GM19238 (cell line): ENCODE measurements around the gene PEX14.

ENCODE experiments used
- DNase-seq: peaks from one replicate; pipeline ENCODE4 v3.0.0; 2011; ENCODE audit warnings: low spot score; ENCODE audit not compliant: insufficient read length

Gene PEX14

DNA sequence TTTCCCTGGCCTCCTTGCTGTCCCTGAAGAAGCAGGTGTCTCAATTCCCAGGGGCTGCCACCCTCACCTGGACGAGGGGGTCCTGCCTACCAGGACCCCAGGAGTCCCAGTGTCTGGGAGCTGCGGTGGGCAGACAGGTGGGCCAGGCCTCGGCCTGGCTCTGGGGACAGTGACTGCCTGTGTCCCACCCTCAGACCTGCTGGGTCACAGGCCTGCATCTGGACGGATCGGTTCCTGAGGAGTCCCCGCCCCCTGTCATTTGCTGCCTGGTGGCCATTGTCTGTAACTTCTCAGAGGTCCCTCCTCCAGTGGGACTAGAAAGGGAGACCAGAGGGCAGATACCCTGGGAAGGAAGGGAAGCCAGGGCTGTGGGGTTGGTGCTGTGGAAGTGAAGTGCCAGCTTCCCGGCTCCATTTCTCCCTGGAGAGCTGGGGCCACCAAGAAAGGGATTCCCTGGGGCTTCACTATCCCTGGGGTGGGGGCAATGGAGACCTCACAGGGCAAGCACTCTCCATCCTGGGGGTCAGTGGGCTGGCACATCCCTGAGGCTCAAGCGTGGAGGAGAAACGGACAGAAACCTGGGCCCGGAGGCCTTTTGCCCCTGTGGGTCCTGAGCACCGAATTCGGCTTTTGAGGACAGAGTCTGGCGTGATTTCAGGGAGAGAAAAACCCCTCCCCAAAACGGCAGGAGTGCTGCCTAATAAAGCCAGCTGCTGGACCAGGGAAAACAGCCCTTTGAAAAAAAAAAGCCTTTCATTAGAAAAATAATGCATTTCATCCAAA, 157.3 kb downstream of the PEX14 start:
- no peak for DNase-seq

DNA sequence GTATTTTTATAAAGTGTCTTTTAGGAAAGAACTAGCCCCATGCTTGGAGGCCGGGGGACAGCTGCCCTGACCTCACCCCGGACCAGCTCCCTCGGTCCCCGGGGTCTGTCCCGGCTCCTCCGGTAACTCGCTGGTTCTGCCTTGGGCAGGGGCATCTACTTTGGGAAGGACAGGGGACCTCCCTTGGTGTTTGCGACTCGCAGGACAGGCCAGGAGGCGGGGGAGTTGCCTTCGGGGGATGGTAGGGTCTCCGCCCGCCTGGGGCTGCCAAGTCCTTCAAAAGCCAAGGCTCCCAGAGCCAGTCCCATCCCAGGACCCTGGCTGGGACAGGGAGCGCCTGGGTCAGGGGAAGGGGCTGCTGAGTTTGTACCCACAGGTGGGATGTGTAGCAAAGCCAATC, 157.9 kb downstream of the PEX14 start:
- DNase-seq = no peak

DNA sequence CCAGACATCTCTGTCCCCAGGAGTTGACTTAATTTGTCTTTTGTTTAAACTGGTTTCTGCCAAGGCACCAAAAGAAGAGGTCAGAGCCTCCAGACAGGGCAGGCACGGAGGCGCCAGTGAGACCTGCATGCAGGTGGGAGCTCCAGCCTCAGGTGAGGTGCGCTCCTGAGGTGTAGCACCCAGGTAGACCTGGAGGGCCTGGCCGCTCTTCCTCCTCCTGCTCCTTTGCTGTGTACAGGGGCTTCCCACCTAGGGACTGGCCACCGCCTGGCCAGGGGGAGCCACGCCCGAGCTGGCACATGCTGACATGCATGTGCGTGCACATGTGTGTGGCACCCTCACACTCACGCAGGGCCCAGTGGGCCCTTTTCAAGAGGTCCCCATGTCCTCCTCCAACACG, 158.7 kb downstream of the PEX14 start:
- DNase-seq = no peak

DNA sequence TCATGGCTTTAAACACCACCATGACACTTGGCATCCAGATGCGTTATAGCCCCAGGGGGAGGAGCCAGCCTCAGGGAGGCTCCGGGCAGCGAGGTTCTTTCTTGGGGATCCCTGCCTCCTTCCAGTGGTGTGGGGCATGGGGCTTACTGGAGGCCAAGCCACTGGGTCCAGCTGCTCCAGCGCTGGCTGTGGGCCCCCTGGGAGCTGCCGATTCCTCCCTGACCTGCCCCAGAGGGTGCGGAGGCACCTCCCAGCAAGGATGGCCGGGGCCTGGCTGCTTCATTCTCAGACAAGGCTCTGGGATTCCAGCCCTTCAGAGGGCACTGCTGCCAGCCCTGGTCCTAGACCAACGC, 159.3 kb downstream of the PEX14 start:
- no peak for DNase-seq

DNA sequence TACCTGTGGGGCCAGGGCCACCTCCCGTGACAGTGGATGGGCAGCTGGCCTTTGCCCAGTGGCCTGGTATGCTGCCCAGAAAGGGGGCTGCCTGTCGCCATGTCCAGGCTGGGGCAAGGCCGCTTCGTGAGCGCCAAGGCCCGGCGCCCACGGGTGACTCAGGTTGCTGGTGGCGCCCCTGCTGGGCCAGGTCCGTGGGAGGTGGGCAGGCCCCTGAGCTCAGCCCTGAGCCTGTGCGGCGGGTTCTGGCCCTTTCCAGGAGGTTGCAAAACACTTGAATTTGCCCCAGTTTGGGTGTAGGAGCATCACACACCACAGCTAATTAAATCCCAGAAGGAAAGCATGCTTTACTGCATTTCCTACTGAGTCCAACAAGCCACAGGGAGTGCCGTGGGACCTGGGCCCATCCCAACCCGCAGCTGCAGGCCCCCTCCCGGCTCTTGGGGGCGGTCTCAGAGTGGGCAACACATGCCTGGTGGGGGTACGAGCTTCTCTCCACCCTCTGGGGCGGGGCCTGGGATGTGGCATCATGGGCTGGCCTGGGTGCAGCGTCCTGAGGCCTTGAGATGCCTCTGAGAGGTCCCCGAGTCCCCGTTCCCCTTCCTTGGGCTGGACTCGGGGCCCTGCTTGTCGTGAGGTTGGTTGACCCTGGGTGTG, 159.8 kb downstream of the PEX14 start:
- DNase-seq = no peak

DNA sequence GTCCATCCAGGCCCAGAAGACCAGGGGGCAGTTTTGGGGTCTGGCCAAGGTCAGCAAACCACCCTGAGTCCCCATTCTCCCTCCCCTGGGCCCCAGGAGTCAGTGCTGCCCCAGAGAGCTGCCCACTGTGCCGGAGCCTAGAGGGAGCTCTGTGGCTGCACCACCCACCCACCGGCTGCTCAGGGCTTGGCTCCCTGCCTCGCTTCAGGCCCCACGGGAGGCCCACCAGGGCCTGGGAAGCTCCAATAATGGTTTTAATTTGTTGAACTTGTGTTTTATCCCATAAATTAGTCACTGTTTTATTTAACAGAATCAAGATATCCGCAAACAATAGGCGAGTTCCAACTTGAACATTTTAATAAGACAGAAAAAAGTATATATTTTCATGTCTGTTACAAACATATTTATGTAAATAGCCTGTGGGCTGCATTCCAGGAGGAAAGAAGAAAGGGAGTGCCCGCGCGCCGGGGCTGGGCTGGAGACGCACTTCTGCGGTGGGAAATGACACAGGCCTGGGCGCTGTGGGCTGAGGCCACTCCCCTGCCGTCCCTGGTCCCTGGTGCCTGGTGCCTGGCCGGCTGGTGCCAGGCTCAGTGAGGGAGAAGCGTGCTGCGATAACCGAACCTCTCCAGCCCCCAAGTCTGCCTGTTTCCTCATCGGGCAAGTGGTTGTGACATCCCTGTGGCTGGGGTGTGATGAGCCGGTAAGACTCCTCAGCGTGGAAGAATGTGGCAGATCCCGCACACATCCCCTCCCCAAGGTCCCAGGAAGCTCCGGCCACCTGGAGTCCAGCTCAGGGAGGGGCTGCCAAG, 160.5 kb downstream of the PEX14 start:
- DNase-seq = no peak

DNA sequence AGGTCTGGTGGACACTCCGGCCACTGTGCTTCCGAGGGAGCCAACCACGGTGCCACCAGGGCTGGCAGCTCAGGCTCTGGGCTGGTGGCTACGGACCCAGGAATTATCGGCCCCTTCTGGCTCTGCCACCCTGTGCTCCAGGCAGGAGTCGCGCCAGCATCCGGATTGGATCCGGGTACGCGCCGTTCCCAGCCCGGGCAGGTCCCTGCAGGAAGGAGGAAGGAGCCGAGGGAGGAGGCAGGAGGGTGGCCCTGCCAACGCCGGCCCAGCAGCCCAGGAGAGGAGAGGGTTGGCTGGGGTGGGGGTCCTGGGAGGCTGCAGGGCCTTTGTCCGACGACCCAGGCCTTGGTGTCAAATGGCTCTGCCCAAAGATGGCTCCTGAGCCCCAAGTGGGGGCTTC, 161.2 kb downstream of the PEX14 start:
- DNase-seq = no peak

DNA sequence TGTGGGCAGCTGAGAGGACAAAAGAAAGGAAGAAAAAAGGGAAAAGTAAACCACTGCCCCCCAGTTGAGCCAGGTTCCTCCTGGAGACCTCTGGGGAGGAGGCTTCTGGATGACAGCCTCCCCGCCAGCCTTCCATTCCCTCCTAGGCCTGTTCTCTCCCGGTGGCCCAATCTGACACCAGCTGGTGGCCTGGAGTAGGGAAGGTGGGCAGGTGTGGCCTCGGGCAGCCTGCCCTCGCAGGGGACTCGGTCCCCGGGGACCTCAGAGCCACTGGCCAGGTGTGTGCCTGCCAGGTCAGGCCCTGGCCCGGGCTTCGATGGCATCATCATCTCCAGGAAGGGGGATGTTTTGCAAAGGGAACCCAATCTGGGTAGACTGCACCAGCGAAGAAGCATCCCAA, 162.7 kb downstream of the PEX14 start:
- no peak for DNase-seq

DNA sequence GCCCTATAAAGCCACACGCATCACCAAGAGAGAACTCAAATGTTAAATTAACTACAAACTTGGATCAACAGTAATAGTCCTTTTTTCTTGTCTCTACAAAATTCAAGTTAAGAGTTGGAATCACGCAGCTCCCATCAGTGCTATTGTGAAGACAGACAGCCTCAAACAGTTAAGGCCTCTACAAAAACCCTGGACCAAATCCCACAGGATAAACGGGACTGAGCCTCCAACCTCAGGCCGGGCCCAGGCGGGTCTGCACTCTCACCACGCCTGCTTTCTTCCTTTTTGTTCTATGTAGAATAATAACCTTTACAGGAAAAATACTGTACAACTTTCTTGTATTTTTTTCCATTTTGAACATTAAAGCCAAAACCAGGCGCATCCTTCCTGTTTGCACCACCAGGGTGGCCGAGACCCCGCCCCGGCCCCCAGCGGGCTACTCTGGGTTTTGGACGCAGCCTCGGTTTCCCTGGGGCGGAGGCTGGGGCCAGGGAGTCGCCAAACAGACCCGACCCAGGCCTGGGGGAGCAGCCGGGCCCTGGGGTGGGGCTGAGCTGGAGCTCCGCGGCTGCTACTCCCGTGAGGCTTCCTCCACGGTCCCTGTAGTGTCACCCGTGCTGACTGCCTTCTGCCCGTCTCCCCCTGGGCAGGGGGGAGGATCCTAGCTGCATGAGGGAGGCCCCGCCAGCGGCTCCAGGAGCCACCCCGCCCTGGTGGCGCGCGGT, 163.2 kb downstream of the PEX14 start:
- DNase-seq = no peak

DNA sequence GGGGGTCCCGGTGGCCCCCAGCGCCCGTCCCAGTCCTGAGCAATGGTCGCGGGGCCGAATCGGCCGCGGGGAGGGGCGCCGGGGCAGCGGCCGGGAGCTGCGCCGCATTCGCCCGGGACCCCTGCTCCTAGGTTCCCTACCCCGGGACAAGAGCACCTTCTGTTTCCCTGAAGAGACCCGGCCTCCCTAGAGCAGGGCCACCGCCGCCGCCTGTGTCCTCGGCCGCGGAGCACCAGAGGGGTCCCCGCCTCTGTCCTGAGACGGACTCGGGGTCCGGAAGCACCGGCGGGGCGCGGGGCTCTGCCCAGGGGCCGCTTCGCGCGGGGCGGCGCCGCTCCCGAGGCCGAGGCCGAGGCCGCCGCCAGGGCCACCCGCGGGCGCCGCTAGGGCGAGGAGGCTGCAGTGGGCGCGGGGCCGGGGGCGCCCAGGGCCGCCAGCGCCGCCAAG, 163.8 kb downstream of the PEX14 start:
- DNase-seq = no peak

DNA sequence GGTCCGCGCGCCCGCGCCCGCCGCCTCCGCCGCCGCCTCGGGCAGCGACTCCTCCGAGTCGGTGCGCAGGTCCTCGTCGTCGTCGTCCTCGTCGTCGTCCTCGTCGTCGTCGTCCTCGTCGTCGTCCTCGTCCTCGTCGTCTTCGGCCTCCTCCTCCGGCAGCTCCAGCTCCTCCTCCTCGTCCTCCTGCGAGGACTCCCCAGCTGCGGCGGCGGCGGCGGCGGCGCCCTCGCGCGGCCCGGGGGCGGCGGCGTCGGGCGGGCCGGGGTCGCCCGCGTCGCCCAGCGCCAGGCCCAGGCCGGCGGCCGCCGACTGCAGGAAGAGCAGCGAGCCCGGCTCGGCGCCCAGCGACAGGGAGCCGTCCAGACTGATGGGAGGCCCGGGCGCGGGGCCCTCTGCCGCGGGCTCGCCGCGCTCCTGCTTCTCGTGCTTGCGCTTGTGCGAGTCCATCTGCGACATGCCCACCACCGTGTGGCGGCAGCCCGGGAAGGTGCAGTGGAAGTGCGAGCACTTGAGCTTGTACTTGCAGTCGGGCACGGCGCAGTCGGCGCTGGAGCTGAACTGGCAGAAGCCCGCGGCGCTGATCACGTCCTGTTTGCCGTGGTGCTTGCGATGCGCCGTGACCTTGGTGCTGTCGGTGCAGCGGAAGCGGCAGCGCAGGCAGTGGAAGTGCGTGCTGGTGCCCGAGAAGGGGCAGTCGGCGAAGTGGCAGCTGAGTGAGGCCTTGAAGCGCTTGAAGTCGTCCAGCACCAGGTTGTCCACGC, 164.4 kb downstream of the PEX14 start:
- DNase-seq = no peak

DNA sequence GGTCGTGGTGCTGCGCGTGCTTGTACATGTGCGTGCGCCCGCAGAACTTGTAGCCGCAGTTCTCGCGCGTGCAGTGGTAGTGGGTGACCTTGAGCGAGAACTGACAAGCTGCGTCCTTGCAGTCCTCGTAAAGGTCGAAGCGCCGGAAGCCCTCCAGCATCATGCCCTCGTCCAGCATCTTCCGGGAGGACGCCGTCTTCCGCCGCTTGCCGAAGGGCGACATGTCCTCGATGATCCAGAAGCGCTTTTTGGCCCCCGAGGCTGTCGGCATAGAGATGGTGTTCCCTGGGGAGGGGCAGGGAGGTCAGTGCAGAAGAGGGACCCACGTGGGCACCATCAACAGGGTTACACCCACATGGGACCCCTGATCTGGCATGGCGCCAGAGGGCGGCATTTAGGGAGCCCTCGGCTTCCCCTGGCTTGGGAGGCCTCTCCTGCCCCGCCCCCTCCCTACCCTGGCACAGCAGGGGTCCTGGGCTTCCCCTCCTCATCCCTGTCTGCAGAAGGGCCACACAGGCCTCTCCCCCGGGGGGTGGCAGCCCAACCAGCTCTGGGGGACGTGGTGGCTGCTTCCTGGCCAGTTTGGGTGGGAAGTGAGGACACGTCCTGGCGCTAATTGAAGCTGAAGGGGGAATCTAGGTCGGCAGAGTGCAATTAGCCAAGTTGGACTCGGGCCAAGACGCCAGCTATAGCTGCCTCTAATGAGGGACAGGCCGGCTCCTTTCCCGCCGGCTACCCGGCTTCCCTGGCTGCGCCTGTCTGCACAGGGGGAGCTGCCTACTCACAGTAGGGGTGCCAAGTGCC, 165.2 kb downstream of the PEX14 start:
- DNase-seq = no peak

DNA sequence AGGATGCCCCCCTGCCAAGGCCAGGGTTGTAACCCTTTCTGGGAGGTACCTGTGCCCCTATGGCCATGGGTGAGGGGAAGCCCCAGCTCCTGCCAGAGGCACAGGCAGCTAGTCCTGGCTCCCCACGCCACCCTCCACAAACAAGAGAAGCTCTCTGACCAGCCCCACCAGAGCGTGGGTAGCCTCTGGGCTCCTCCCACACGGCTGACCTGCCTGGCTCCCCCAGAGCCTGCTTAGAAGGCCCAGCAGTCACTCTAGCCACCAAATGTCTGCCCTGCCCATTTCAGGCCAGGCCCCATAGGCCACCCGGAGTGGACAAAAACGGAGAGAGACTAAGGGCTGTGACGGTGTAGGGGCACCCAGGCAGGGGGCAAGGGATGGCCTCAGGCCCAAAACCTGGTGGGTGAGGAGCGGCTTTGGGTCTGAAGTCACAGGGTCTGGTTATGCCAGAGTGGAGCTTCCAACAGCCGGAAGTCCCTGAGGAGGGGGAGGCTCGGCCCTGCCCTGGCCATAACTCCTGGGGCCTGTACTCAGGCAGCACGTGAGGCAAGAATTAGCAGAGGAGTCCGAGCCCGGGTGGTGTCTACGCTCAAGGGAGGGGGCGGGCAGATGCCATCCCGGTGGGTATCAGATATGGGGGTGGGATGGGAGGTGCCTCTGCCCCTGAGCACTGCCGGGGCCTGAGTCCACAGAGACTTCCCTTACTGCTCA, 166.2 kb downstream of the PEX14 start:
- DNase-seq = no peak

DNA sequence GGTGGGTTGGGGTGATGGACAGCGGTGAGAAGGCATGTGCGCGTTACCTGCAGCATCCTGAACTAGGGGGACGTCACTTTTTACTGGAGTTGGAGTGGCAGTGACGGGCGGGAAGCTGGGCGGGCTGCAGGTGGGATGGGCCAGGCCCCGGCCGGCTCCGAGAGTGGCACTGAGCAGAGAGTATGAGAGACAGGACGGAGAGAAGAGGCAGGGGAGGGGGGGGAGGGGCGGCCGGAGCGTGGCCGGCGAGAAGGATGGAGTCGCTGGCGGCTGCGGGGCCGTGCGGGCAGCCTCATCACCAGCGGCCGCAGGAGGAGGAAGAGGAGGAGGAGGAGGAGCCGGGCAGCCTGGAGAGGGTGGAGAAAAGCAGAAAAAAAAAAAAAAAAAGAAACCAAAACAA, 167.2 kb downstream of the PEX14 start:
- no peak for DNase-seq

DNA sequence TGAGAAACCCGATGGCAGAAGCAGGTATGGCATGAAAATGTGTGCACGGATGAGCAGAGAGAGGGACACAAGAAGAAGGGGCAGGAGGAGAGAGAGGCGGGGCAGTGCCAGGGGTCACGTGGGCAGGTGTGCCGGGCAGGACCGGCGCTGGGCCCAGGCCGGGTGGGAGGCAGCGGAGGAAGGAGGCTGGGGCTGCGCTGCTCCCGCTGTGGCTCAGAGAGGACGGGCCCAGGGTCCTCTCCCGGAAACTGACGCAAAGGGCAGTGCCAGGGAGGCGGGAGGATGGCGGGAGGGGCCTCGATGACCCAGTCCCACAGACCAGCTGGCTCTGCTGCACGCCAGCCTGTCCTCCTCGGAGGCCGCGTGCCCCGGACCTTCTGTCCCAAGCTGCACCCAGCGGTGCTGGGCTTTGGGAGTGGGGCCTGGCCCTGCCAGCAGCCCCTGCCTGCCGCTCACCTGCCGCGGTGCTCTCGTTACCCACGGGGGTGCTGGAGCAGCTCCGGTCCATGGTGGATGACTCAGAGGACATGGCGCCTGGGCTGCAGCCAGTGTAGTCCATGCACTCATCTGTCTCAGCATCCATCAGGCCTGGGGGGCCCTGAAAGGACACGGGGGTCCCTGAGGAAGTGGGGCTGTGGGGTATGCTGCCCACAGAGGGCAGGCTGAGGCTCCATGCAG, 167.8 kb downstream of the PEX14 start:
- no peak for DNase-seq

DNA sequence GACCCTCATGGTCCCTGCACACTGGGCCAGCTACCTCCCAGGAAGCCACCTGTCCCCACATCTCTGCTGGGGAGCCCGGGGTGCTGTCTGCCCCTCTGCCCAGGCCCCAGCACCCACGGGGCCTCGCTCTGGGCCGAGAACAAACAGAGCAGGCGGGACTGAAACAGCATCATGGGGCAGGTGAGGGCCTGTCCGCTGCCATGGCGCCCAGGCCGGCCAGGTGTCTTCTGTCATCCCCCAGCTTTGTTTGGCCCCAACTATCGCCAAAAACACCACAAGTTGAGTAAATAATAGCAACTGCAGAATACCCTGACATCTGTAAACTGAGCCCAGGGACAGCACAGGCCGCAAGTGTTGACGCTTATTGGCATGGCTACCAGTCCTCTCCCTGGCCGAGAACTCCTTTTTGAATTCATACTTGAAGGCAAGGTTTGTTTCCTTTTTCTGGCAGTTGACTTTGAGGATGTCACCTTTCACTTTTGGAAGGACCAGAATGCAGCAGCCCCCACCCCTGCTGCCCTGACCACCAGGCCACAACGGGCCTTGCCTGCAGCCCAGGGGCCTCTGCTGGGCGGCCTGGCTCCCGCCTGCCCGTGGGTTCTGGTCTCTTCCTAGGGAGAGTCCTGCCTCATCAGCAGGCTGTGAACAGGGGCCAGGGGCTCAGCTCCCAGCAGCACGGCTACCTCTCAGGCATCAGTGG, 169.0 kb downstream of the PEX14 start:
- DNase-seq = no peak

DNA sequence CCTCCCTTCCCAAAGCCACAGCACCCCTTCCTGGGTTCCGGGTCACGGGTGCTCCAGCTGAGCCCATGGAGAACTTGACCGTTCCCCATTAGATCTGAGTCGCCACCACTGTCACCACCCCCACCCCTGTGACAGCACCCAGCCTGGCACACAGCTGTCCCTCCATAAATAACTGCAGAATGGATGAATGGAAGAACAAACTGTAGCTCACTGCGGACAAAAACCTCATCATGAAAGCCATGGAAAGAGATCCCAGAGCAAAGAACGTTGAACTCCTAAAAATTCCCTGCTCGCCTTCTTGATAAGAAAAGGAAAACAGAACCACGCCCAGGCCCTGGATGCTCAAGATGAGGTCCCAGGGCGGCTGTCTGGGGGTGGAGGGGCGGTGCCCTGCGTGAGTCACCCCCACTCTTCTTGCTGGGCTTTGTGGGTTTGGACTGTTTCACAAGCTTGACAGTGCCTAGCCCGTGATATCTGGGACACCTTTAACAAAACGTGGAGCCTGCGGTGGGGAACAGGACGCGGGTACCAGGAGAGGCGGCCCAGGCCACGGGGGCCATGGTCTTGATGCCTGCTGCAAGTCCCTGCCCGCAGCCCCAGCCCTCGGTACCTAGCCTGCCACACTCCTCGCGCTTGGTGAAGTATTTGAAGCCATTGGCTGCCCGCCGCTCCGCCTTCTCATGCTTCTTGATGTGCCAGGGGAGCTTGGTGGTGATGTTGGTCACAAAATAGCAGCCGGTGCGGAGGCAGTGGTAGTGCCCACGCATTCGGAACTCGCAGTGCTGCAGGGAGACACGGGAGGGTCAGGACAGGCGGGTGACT, 169.8 kb downstream of the PEX14 start:
- DNase-seq = no peak
